Kidney (tissue), 14 donors: ENCODE results near the gene RPS6KL1. TPM values are rescaled to one million over a fixed set of nuclear protein-coding genes. Genes with fewer than 3 reads are reported as not detected.

Experiments
- DNase-seq, 5 donors: peaks; one replicate each; pipeline ENCODE4 v3.0.0-alpha.2; 2013 to 2020
- FAIRE-seq: peaks from 2 replicates; lab custom pipeline; 2012; peaks lifted over from hg19 to GRCh38; lab: Jason Lieb, UNC
- H3K27ac ChIP-seq, 2 donors: one replicate each; pipeline ENCODE4 v1.7.0; 2013; ENCODE audit warnings: low read depth in 2 of 2, low read length in 2 of 2, inconsistent platforms in 1 of 2
- H3K27me3 ChIP-seq: one replicate; pipeline ENCODE4 v1.7.1; 2013; ENCODE audit warnings: low read length, inconsistent platforms; ENCODE audit not compliant: control insufficient read depth, insufficient read depth
- H3K36me3 ChIP-seq, 3 donors: one replicate each; pipeline versions ENCODE4 v1.7.0 to v1.7.1; 2013; ENCODE audit warnings: low read length in 3 of 3, control low read depth in 1 of 3, inconsistent platforms in 1 of 3; ENCODE audit not compliant: insufficient read depth in 3 of 3, control insufficient read depth in 2 of 3
- H3K4me1 ChIP-seq, 3 donors: one replicate each; pipeline versions ENCODE4 v1.7.0 to v1.7.1; 2013; ENCODE audit warnings: low read length in 3 of 3, inconsistent platforms in 1 of 3, low read depth in 1 of 3; ENCODE audit not compliant: control insufficient read depth in 2 of 3, insufficient read depth in 2 of 3
- H3K4me3 ChIP-seq, 3 donors: one replicate each; pipeline versions ENCODE4 v1.7.0 to v1.8.1; 2013; ENCODE audit warnings: low read length in 3 of 3, control low read depth in 1 of 3, inconsistent platforms in 1 of 3
- H3K9ac ChIP-seq, 3 donors: one replicate each; pipeline versions ENCODE4 v1.7.0 to v1.7.1; 2013; ENCODE audit warnings: low read length in 3 of 3, control low read depth in 1 of 3, inconsistent platforms in 1 of 3
- H3K9me3 ChIP-seq, 3 donors: one replicate each; pipeline versions ENCODE4 v1.7.0 to v1.7.1; 2013; ENCODE audit warnings: low read length in 3 of 3, control low read depth in 1 of 3, inconsistent platforms in 1 of 3; ENCODE audit not compliant: control insufficient read depth in 2 of 3, insufficient read depth in 1 of 3
- CTCF ChIP-seq: IDR thresholded peaks from 3 replicates; pipeline ENCODE4 v1.5.1; 2012; ENCODE audit warnings: mild to moderate bottlenecking, moderate library complexity, borderline replicate concordance; ENCODE audit not compliant: insufficient read depth; ENCODE audit errors: extremely low read depth
- intact Hi-C: fragments of 100-400 bp; cut with DNase I; formaldehyde crosslinking; loops from one replicate; pipeline ENCODE4 v1.11.1; 2022
- polyA plus RNA-seq: library from polyadenylated mRNA; stranded (reverse); fragments of 350-450 nt; fragmentation: Illumina TruSeq; extraction: RNeasy Lipid Tissue Mini Kit (QIAGEN cat#74804); gene quantifications from one replicate; pipeline ENCODE4 v1.2.3, GENCODE V29; 2014; ENCODE audit warnings: low read depth, low replicate concordance; ENCODE audit not compliant: insufficient read depth
- total RNA-seq: library from RNA; stranded (reverse); fragmentation: NEBNext Ultra II Directional; extraction: Animal tissue kit (Norgen Biotek cat#: 25700); gene quantifications from one replicate; pipeline ENCODE4 v1.2.1, GENCODE V29; 2021
- donor health status: control.
- donor health status: control.
- donor health status: control.
- donor health status: control.
- donor health status: control.
- donor health status: DM: yes; HTN: yes; CAD: no.
- donor health status: Normal renal cell carcinoma (clear cell type).

The RPS6KL1 gene
- total and polyA plus RNA-seq, 2 donors from 2014 or later, result 3.7 to 7.9 TPM

GRCh38 chr14:74959596-74960180 lies 36.6 kb upstream of the RPS6KL1 start:
- Histone ChIP-seq H3K27me3 (no peaks in the 10 kb centered on the region), H3K4me3 (no peak overlapping the region), H3K9ac (no peak overlapping the region), H3K4me1 (peaks cover 0 to 6% (median 0%) of the 10 kb centered on the region in 3 donors), H3K36me3 (no peaks in the 10 kb centered on the region), H3K27ac (no peak overlapping the region), H3K9me3 (no peaks in the 10 kb centered on the region)
- intact Hi-C loops, result no loop called here
- DNase-seq, result no peak
- TF ChIP-seq CTCF, result no peak
- FAIRE-seq, result no peak

GRCh38 chr14:74956280-74957072 lies 33.4 kb upstream of the RPS6KL1 start:
- H3K9ac ChIP-seq, result no peak overlapping the region
- H3K36me3 ChIP-seq, result no peaks in the 10 kb centered on the region
- intact Hi-C loops, result no loop called here
- TF ChIP-seq CTCF, result no peak
- H3K4me1 ChIP-seq, result peaks cover 0 to 8% (median 2%) of the 10 kb centered on the region in 3 donors
- H3K4me3 ChIP-seq, result no peak overlapping the region
- FAIRE-seq, result no peak
- no peak overlapping the region for H3K27ac ChIP-seq
- H3K27me3 ChIP-seq, result no peaks in the 10 kb centered on the region
- H3K9me3 ChIP-seq, result no peaks in the 10 kb centered on the region
- peak in 3 of 5 donors; percentile 43 to 68 (median 54) for DNase-seq

GRCh38 chr14:74956027-74956279 lies 32.9 kb upstream of the RPS6KL1 start:
- no peak overlapping the region for H3K27ac ChIP-seq
- no peaks in the 10 kb centered on the region for H3K9me3 ChIP-seq
- intact Hi-C loops, result no loop called here
- no peak for TF ChIP-seq CTCF
- no peaks in the 10 kb centered on the region for H3K36me3 ChIP-seq
- H3K4me1 ChIP-seq, result peaks cover 0 to 10% (median 2%) of the 10 kb centered on the region in 3 donors
- H3K9ac ChIP-seq, result no peak overlapping the region
- no peaks in the 10 kb centered on the region for H3K27me3 ChIP-seq
- DNase-seq, result no peak
- peak overlapping the region in 1 of 3 donors; percentile 4 for H3K4me3 ChIP-seq
- FAIRE-seq, result no peak
